ENCODE results near the gene C6orf62.

Gene C6orf62

GRCh38 chr6:24694198-24694597 lies 24.8 kb downstream of the C6orf62 start:
- Histone ChIP-seq H3K36me3 (ENCODE audit: control insufficient read depth, insufficient read depth, low read length) (no peaks in the 10 kb centered on the region), H3K9ac (no peak overlapping the region), H2AFZ (no peak overlapping the region), H3K9me3 (ENCODE audit: control insufficient read depth, low read length) (no peaks in the 10 kb centered on the region), H3K27me3 (ENCODE audit: control insufficient read depth, insufficient read depth, low read length) (no peaks in the 10 kb centered on the region), H3K4me1 (no peaks in the 10 kb centered on the region), H3K4me3 (ENCODE audit: low read depth, low read length) (no peak overlapping the region), H3K27ac (no peak overlapping the region), H3K4me2 (ENCODE audit: low read length) (no peak overlapping the region), H3K79me2 (no peaks in the 10 kb centered on the region)
- no peak for TF ChIP-seq CTCF (IDR thresholded peaks at IDR 0.05)

GRCh38 chr6:24692848-24693592 lies 25.9 kb downstream of the C6orf62 start:
- no peak for TF ChIP-seq CTCF (IDR thresholded peaks at IDR 0.05)
- Histone ChIP-seq H3K27me3 (ENCODE audit: control insufficient read depth, insufficient read depth, low read length) (no peaks in the 10 kb centered on the region), H3K4me1 (no peaks in the 10 kb centered on the region), H3K36me3 (ENCODE audit: control insufficient read depth, insufficient read depth, low read length) (no peaks in the 10 kb centered on the region), H3K4me2 (ENCODE audit: low read length) (no peak overlapping the region), H3K79me2 (no peaks in the 10 kb centered on the region), H2AFZ (no peak overlapping the region), H3K9ac (no peak overlapping the region), H3K9me3 (ENCODE audit: control insufficient read depth, low read length) (no peaks in the 10 kb centered on the region), H3K27ac (no peak overlapping the region), H3K4me3 (ENCODE audit: low read depth, low read length) (no peak overlapping the region)

GRCh38 chr6:24692415-24692814 lies 26.5 kb downstream of the C6orf62 start:
- no peak overlapping the region for H3K4me2 ChIP-seq (ENCODE audit: low read length)
- H3K4me1 ChIP-seq, result no peaks in the 10 kb centered on the region
- no peaks in the 10 kb centered on the region for H3K27me3 ChIP-seq (ENCODE audit: control insufficient read depth, insufficient read depth, low read length)
- H3K9ac ChIP-seq, result no peak overlapping the region
- H3K4me3 ChIP-seq (ENCODE audit: low read depth, low read length), result no peak overlapping the region
- no peak for TF ChIP-seq CTCF (IDR thresholded peaks at IDR 0.05)
- no peaks in the 10 kb centered on the region for H3K79me2 ChIP-seq
- no peaks in the 10 kb centered on the region for H3K9me3 ChIP-seq (ENCODE audit: control insufficient read depth, low read length)
- no peaks in the 10 kb centered on the region for H3K36me3 ChIP-seq (ENCODE audit: control insufficient read depth, insufficient read depth, low read length)
- no peak overlapping the region for H3K27ac ChIP-seq
- H2AFZ ChIP-seq, result no peak overlapping the region

GRCh38 chr6:24692003-24692402 lies 27.0 kb downstream of the C6orf62 start:
- Histone ChIP-seq H3K4me2 (ENCODE audit: low read length) (no peak overlapping the region), H3K79me2 (no peaks in the 10 kb centered on the region), H3K9ac (no peak overlapping the region), H2AFZ (no peak overlapping the region), H3K4me3 (ENCODE audit: low read depth, low read length) (no peak overlapping the region), H3K27ac (no peak overlapping the region), H3K9me3 (ENCODE audit: control insufficient read depth, low read length) (no peaks in the 10 kb centered on the region), H3K36me3 (ENCODE audit: control insufficient read depth, insufficient read depth, low read length) (no peaks in the 10 kb centered on the region), H3K4me1 (no peaks in the 10 kb centered on the region), H3K27me3 (ENCODE audit: control insufficient read depth, insufficient read depth, low read length) (no peaks in the 10 kb centered on the region)
- no peak for TF ChIP-seq CTCF (IDR thresholded peaks at IDR 0.05)

- TF ChIP-seq CTCF (IDR thresholded peaks at IDR 0.05), result no peak
- Histone ChIP-seq H3K4me1 (no peaks in the 10 kb centered on the region), H3K9ac (no peak overlapping the region), H3K27me3 (ENCODE audit: control insufficient read depth, insufficient read depth, low read length) (no peaks in the 10 kb centered on the region), H3K79me2 (no peaks in the 10 kb centered on the region), H3K36me3 (ENCODE audit: control insufficient read depth, insufficient read depth, low read length) (no peaks in the 10 kb centered on the region), H3K4me3 (ENCODE audit: low read depth, low read length) (no peak overlapping the region), H2AFZ (no peak overlapping the region), H3K9me3 (ENCODE audit: control insufficient read depth, low read length) (no peaks in the 10 kb centered on the region), H3K27ac (no peak overlapping the region), H3K4me2 (ENCODE audit: low read length) (no peak overlapping the region)
Observed at GRCh38 chr6:24691550-24691949, 27.4 kb downstream of the C6orf62 start.

Data from parathyroid adenoma (tissue), 2 donors.